Measurements from ENCODE around the gene MRPL53. TPM values are rescaled to one million over a fixed set of nuclear protein-coding genes. Genes with fewer than 3 reads are reported as not detected.
A peak's percentile ranks its signal among the peaks of the same experiment; 100 is the strongest.

The MRPL53 gene
- total and polyA plus RNA-seq, 2 of the 13 experiments (the other 11 are each of a cell fraction or from before 2014, with no cell fraction given), result 34.3 to 51.9 TPM

DNA sequence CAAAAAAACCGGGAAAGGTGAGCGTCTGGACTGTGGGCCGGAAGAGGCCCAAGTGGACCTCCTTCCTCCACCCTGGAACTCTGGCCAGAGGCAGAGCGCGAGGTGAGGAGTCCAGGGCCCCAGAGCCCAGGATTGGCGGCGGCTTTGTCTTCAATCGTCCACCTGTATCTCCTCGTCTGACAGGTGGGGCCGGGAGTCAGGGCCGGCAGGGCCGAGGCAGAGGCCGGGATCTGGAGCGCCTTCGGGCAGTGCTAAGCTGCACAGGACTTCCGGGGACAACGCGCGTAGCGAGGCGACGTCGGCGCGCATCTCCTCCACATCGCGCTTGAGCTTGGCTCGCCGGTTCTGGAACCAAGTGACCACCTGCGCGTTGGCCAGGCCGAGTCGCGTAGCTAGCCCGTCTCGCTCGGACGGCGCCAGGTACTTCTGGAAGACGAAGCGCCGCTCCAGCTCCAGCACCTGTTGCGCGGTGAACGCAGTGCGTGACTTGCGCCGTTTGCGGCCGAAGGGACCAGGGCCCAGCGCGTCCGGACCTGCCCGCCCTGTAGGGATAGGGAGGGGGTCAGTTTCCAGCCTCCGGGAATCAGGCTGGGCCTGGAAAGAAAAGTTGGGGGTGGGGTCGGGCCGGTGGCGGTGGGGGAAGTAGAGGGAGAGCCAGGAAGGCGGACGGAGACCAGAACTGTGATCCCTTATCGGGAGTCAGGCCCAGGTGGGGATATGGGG, 25.5 kb upstream of the MRPL53 start (continued):
- TF ChIP-seq, protein P1, sequence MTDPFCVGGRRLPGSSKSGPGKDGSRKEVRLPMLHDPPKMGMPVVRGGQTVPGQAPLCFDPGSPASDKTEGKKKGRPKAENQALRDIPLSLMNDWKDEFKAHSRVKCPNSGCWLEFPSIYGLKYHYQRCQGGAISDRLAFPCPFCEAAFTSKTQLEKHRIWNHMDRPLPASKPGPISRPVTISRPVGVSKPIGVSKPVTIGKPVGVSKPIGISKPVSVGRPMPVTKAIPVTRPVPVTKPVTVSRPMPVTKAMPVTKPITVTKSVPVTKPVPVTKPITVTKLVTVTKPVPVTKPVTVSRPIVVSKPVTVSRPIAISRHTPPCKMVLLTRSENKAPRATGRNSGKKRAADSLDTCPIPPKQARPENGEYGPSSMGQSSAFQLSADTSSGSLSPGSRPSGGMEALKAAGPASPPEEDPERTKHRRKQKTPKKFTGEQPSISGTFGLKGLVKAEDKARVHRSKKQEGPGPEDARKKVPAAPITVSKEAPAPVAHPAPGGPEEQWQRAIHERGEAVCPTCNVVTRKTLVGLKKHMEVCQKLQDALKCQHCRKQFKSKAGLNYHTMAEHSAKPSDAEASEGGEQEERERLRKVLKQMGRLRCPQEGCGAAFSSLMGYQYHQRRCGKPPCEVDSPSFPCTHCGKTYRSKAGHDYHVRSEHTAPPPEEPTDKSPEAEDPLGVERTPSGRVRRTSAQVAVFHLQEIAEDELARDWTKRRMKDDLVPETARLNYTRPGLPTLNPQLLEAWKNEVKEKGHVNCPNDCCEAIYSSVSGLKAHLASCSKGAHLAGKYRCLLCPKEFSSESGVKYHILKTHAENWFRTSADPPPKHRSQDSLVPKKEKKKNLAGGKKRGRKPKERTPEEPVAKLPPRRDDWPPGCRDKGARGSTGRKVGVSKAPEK (CRISPR knock-in tag; IDR thresholded peaks at IDR 0.05; ENCODE audit: borderline replicate concordance), result no peak
- TF ChIP-seq ZNF121 (CRISPR knock-in tag; IDR thresholded peaks at IDR 0.05), result no peak
- TF ChIP-seq PAF1 (CRISPR knock-in tag; IDR thresholded peaks at IDR 0.05), result no peak; the same call in 1 of the 2 replicates
- TF ChIP-seq POLR2G (IDR thresholded peaks at IDR 0.05; ENCODE audit: low read depth, low read length), result peak; percentile 20; the same call in 1 of the 2 replicates
- no peak for TF ChIP-seq ZNF12 (CRISPR knock-in tag; IDR thresholded peaks at IDR 0.05)
- TF ChIP-seq, protein P2, sequence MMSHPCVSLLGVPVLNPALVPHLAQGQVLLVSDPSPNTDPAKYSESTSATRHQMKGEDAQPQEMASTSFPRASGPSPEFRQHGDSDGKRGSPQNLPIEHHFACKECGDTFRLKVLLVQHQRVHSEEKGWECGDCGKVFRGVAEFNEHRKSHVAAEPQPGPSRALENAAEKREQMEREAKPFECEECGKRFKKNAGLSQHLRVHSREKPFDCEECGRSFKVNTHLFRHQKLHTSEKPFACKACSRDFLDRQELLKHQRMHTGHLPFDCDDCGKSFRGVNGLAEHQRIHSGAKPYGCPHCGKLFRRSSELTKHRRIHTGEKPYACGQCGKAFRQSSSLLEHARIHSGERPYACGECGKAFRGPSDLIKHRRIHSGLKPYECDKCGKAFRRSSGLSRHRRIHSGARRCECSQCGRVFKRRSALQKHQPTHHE (CRISPR knock-in tag; IDR thresholded peaks at IDR 0.05; ENCODE audit: borderline replicate concordance), result no peak
- no peak for TF ChIP-seq ZNF598 (CRISPR knock-in tag; IDR thresholded peaks at IDR 0.05; ENCODE audit: borderline replicate concordance)
- TF ChIP-seq, protein P3, sequence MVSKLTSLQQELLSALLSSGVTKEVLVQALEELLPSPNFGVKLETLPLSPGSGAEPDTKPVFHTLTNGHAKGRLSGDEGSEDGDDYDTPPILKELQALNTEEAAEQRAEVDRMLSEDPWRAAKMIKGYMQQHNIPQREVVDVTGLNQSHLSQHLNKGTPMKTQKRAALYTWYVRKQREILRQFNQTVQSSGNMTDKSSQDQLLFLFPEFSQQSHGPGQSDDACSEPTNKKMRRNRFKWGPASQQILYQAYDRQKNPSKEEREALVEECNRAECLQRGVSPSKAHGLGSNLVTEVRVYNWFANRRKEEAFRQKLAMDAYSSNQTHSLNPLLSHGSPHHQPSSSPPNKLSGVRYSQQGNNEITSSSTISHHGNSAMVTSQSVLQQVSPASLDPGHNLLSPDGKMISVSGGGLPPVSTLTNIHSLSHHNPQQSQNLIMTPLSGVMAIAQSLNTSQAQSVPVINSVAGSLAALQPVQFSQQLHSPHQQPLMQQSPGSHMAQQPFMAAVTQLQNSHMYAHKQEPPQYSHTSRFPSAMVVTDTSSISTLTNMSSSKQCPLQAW (CRISPR knock-in tag; IDR thresholded peaks at IDR 0.05), result no peak
- TF ChIP-seq, protein P4, sequence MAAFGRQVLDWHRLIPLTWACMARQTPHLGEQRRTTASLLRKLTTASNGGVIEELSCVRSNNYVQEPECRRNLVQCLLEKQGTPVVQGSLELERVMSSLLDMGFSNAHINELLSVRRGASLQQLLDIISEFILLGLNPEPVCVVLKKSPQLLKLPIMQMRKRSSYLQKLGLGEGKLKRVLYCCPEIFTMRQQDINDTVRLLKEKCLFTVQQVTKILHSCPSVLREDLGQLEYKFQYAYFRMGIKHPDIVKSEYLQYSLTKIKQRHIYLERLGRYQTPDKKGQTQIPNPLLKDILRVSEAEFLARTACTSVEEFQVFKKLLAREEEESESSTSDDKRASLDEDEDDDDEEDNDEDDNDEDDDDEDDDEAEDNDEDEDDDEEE (CRISPR knock-in tag; IDR thresholded peaks at IDR 0.05), result 0 out of 2 replicates have a peak, but pooled peaks have one; percentile 48
- TF ChIP-seq ZNF232 (CRISPR knock-in tag; IDR thresholded peaks at IDR 0.05; ENCODE audit: borderline replicate concordance), result no peak
- TF ChIP-seq, protein P5, sequence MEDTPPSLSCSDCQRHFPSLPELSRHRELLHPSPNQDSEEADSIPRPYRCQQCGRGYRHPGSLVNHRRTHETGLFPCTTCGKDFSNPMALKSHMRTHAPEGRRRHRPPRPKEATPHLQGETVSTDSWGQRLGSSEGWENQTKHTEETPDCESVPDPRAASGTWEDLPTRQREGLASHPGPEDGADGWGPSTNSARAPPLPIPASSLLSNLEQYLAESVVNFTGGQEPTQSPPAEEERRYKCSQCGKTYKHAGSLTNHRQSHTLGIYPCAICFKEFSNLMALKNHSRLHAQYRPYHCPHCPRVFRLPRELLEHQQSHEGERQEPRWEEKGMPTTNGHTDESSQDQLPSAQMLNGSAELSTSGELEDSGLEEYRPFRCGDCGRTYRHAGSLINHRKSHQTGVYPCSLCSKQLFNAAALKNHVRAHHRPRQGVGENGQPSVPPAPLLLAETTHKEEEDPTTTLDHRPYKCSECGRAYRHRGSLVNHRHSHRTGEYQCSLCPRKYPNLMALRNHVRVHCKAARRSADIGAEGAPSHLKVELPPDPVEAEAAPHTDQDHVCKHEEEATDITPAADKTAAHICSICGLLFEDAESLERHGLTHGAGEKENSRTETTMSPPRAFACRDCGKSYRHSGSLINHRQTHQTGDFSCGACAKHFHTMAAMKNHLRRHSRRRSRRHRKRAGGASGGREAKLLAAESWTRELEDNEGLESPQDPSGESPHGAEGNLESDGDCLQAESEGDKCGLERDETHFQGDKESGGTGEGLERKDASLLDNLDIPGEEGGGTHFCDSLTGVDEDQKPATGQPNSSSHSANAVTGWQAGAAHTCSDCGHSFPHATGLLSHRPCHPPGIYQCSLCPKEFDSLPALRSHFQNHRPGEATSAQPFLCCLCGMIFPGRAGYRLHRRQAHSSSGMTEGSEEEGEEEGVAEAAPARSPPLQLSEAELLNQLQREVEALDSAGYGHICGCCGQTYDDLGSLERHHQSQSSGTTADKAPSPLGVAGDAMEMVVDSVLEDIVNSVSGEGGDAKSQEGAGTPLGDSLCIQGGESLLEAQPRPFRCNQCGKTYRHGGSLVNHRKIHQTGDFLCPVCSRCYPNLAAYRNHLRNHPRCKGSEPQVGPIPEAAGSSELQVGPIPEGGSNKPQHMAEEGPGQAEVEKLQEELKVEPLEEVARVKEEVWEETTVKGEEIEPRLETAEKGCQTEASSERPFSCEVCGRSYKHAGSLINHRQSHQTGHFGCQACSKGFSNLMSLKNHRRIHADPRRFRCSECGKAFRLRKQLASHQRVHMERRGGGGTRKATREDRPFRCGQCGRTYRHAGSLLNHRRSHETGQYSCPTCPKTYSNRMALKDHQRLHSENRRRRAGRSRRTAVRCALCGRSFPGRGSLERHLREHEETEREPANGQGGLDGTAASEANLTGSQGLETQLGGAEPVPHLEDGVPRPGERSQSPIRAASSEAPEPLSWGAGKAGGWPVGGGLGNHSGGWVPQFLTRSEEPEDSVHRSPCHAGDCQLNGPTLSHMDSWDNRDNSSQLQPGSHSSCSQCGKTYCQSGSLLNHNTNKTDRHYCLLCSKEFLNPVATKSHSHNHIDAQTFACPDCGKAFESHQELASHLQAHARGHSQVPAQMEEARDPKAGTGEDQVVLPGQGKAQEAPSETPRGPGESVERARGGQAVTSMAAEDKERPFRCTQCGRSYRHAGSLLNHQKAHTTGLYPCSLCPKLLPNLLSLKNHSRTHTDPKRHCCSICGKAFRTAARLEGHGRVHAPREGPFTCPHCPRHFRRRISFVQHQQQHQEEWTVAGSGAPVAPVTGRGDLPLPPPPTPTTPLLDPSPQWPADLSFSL (CRISPR knock-in tag; IDR thresholded peaks at IDR 0.05), result no peak
- TF ChIP-seq, protein P6, sequence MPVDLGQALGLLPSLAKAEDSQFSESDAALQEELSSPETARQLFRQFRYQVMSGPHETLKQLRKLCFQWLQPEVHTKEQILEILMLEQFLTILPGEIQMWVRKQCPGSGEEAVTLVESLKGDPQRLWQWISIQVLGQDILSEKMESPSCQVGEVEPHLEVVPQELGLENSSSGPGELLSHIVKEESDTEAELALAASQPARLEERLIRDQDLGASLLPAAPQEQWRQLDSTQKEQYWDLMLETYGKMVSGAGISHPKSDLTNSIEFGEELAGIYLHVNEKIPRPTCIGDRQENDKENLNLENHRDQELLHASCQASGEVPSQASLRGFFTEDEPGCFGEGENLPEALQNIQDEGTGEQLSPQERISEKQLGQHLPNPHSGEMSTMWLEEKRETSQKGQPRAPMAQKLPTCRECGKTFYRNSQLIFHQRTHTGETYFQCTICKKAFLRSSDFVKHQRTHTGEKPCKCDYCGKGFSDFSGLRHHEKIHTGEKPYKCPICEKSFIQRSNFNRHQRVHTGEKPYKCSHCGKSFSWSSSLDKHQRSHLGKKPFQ (CRISPR knock-in tag; IDR thresholded peaks at IDR 0.05; ENCODE audit: insufficient replicate concordance), result peak; percentile 45

All from HepG2 (cell line).